Right ventricle myocardium superior (tissue), 1 donor: ENCODE measurements around the gene TRABD2B. TPM values are rescaled to one million over a fixed set of nuclear protein-coding genes. Genes with fewer than 3 reads are reported as not detected.

Experiments
- ATAC-seq: fragments of 200-7000 bp; cut with Tn5 transposase; one replicate; pipeline ENCODE4 v1.9.1; 2020; ENCODE audit warnings: mild to moderate bottlenecking; ENCODE audit not compliant: poor library complexity
- DNase-seq: peaks from one replicate; pipeline ENCODE4 v3.0.0-alpha.2; 2020
- intact Hi-C: fragments of 100-400 bp; cut with DNase I; formaldehyde crosslinking; loops from one replicate; pipeline ENCODE4 v1.11.2; 2022
- total RNA-seq: library from RNA; stranded (reverse); fragmentation: NEBNext Ultra II Directional; extraction: Animal tissue kit (Norgen Biotek cat#: 25700); gene quantifications from one replicate; pipeline ENCODE4 v1.2.1, GENCODE V29; 2021
- donor health status: DM: no; HTN: yes; CAD: no; lungs with severe emphysema.

Gene TRABD2B
- total RNA-seq, 1 donor from 2014 or later: 0.51 TPM

GRCh38 chr1:47876587-47876963 is 120.6 kb downstream of the TRABD2B start:
- intact Hi-C loops: no loop called here
- DNase-seq (no peak), ATAC-seq (no peak)

GRCh38 chr1:47875831-47876586 is 121.2 kb downstream of the TRABD2B start:
- intact Hi-C loops: no loop called here
- no peak for DNase-seq
- peak; percentile 21 for ATAC-seq

GRCh38 chr1:47875036-47875435 is 122.1 kb downstream of the TRABD2B start:
- intact Hi-C loops: no loop called here
- no peak for DNase-seq
- ATAC-seq: no peak

- intact Hi-C loops: no loop called here
- ATAC-seq: no peak
- no peak for DNase-seq
Measured at GRCh38 chr1:47873337-47873736, 123.8 kb downstream of the TRABD2B start.

DNA sequence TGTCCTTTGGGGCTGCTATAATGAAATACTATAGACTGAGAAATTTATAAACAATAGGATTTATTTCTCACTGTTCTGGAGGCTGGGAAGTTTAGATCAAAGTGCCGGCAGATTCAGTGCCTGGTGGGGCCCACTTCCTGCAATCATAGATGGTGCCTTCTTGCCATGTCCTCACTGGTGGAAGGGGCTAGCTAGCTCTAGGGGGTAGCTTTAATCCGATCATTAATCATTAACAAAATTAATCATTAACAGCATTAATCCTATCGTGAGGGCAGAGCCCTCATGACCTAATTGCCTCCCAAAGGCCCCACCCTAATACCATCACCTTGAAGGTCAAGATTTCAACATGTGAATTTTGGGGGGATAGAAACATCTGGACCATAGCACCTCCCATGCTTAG is 124.3 kb downstream of the TRABD2B start:
- no peak for ATAC-seq
- DNase-seq: no peak
- intact Hi-C loops: no loop called here

DNA sequence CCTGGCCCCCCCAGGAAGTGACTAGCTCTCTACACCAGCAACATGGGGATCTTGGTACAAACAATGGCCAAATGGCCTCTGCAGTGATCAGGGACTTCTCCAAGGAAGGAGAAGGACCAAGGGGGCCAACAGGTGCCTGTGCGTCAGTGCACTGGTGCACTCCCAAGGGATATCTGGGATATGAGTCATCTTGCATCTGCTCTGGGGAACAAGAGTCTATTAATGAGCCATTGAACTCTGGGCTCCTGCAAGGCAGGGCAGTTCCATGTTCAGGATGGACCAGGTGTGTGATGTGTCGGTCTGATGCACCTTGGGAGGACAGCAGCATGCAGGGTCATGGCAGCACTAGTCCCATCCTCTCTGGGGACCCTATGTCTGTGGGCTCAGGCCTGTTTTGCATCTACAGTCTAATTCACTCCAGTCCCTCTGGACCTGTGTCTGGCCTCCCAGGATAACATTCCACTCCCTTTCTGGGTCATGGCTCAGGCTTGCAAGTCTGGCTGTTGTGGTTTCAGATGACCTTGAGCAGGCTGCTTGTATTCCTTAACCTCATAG is 125.3 kb downstream of the TRABD2B start:
- intact Hi-C loops: no loop called here
- no peak for DNase-seq
- ATAC-seq: peak; percentile 59

DNA sequence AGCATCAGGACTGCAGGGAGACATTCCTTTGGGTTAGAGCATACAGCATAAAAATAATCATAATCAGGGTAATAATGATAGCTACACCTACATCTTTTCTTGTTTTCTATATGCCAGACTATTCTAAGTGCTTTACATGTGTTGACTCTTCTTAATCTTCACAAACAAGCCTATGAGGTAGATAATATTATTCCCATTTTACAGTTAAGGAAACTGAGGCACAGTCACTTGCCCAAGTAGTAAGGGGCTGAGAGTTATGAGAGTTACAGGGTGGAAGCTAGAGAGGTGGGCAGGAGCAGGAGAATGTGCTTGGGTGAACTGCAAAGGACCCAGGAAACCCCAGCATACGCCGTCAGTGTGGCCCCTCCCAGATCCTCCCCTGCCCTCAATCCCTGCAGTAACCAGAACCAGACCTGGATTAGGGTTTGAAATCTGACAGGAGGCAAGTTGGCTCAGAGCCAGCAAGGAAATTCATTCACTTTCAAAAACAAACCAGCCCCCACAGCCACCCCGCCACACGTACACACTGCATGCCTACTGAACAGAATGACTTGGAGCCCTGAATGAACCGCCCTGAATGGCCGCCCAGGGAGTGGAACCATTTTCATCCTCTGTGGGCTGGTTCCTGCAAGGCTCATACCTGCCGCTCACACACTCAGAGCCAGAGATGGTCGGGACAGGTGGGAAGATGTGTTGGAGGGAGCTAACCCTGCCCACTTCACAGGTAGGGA is 126.1 kb downstream of the TRABD2B start:
- DNase-seq (no peak), ATAC-seq (no peak)
- intact Hi-C loops: no loop called here

DNA sequence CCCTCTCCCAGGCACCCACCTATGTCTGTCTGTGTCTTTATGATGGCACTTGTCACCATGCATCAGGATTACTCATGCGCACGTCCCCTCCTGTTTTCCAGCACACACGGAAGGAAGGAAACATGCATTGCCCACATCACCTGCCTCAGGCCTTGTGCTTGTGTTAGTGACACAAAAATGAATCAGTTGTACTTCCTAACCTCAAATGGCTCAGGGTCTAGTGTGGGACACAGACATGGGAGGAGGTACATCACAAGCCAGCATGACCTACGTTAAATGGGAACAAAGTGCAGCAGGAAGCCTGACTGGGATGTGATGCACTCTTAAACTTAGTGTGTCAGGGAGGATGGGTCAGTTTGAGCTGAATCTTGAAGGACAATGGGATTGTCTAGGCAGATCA is 126.7 kb downstream of the TRABD2B start:
- intact Hi-C loops: no loop called here
- no peak for DNase-seq
- no peak for ATAC-seq

DNA sequence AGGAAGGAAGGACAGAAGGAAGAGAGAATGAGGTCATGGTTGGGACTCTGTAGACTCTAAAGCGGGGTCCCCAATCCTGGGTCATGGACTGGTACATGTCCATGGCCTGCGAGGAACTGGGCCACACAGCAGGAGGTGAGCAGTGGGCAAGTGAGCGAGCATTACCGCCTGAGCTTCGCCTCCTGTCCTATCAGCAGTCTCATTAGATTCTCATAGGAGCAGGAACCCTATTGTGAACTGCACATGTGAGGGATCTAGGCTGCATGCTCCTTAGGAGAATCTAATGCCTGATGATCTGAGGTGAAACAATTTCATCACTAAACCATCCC is 128.9 kb downstream of the TRABD2B start:
- DNase-seq (no peak), ATAC-seq (no peak)
- intact Hi-C loops: no loop called here

GRCh38 chr1:47867438-47868347 is 129.5 kb downstream of the TRABD2B start:
- DNase-seq (no peak), ATAC-seq (no peak)
- intact Hi-C loops: no loop called here

- ATAC-seq (no peak), DNase-seq (no peak)
- intact Hi-C loops: no loop called here
Measured at GRCh38 chr1:47866601-47867437, 130.4 kb downstream of the TRABD2B start.

- intact Hi-C loops: no loop called here
- ATAC-seq: no peak
- DNase-seq: no peak
Measured at GRCh38 chr1:47865881-47866535, 131.2 kb downstream of the TRABD2B start.

DNA sequence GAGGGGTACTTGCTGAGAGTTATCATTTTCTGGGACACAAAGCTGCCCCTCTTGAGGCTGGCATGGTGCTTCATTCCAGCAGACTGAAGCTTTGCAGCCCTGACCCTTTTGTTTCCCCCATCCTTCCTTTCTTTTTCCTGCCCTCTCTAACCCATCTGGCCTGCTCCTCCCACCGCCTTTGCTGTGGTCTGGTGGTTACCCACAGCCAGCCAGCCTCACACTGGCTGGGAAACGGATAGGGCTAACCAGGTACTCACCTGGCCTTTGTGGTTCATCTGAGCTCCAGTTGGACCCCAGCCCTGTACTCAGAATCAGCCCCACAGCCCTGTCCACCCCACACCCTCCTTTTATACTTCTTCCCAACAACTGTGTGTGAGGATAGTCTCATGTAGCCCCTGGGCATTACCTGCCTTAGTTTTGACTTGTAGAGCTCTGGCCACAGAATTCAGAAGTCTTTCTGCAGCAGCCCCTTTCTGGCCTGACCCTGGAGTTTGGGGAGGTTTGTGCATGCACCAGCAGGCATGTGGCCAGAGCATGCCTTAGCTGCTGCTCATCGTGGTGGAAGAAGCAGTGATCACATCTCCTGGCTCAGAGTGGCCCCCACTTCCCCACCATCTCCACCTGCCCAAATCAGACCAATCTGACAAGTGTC is 138.0 kb downstream of the TRABD2B start:
- intact Hi-C loops: no loop called here
- DNase-seq: no peak
- no peak for ATAC-seq

DNA sequence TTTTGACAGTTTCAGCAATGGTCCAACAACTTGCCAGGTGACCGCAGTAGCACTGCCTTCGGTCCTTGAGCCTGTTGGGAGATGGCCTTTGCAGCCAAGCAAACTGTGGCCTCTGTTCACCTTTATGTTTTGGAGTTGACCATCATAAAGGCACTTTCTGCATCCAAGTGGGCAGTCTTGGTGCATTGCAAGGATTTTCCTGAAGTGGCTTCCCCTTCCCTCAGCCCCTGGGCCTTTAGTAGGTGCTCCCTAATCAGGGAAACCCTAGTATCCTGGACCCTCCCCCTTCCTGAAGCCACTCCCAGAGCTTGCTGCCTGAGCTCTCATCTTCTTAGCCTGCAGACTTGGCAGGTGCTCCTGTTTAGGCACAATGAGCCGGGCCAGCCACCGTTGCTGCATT is 140.2 kb downstream of the TRABD2B start:
- intact Hi-C loops: no loop called here
- ATAC-seq (no peak), DNase-seq (no peak)

DNA sequence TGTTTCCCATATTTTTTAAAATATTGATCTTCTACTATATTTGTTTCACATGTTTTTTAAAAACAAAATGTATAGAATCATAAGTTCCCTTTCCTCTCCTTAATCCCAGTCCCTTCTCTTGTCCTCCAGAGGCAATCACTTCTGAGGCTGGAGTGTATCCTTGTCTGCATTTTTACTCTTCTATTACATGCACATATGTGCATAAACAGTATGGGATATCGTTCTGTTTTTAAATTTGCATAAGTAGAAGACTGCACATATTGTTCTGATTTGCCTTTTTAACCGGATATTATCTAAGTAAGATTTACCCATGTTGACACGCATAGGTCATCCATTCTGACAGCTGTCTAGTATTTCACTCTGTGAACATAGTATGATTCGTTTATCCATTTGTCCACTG is 142.0 kb downstream of the TRABD2B start:
- intact Hi-C loops: no loop called here
- DNase-seq (no peak), ATAC-seq (no peak)

- no peak for ATAC-seq
- intact Hi-C loops: no loop called here
Measured at GRCh38 chr1:47854552-47855144, 142.5 kb downstream of the TRABD2B start.

GRCh38 chr1:47853852-47854251 is 143.3 kb downstream of the TRABD2B start:
- ATAC-seq: no peak
- no peak for DNase-seq
- intact Hi-C loops: no loop called here

More at GRCh38 chr1:47854552-47855144, 142.5 kb downstream of the TRABD2B start:
- no peak for DNase-seq
